Colon (tissue), 2 donors: ENCODE results near the gene TULP1.

Source experiments
- FAIRE-seq: peaks from 2 replicates; lab custom pipeline; 2012; peaks lifted over from hg19 to GRCh38; lab: Jason Lieb, UNC
- donor health status: control.
- donor health status: control.

The TULP1 gene

GRCh38 chr6:35465646-35466045 is 47.0 kb downstream of the TULP1 start:
- FAIRE-seq = no peak

- FAIRE-seq = no peak
Observed at GRCh38 chr6:35463292-35463691, 49.4 kb downstream of the TULP1 start.

DNA sequence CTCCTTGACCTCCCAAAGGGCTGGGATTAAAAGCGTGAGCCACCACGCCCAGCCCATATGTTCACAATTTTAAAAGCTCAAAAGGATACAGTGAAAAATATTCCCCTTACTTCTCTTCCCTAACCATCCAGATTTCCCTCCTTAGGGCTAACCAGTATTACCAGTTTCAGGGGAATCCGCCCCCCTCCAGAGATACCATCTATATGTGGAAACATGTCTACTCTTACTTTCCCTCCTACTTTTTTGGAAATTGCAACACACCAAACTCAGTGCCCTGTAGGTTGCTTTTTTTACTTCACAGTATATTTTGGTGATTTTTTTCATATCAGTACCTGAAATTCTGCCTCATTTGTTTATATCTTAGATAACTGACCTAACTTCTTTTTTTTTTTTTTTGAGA is 51.4 kb downstream of the TULP1 start:
- no peak for FAIRE-seq

GRCh38 chr6:35457907-35458306 is 54.8 kb downstream of the TULP1 start:
- no peak for FAIRE-seq

DNA sequence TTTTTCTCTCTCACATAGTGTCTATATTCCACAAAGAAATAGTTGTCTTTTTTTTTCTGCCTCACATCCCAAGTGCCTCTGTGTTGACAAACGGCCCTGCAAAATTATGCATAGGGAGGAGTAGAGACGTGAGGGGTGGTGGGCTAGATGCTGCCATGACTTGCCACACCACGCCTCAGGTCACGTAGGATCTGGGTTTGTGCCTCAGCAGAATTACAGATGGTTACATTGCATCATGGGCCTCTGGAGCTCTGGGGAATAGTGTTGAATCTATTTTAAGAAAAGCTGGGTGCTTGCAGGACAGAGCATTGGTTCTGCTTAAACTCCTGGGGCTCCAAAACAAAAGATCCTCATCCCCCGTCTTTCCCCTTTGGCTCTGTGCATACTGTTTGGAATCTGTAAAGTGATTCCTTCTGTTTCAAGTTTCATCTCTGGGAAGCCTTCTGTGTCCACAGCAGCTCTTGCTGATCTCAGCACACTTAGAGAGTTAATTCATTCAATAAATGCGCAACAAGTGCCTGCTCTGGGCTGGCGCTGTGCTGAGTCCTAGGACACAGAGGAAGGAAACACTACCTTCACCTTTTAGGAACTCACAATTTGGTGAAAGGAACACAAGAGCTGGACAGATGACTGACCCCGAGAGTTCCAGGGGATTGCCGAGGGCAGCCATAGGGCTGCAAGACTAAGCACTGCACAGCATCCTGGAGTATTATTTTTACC is 58.1 kb downstream of the TULP1 start:
- FAIRE-seq = no peak

DNA sequence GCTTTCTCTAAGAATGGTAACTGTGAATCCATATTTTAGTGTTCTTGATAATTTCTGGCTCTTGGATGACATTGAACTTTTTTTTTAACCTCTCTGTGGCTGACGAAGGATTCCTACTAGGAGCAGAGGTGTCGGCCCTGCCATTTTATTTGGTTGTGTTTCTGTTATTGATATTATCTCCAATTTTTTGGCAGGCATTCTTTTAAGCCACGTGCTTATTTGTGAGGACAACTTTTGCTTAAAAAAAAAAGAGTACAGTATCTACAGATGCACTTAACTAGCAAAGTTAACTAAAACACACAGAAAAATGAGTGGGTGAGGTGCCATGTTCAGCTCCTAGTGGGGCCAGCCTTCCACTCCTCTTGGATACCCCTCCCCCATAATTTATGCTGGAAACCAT is 59.5 kb downstream of the TULP1 start:
- FAIRE-seq = no peak

DNA sequence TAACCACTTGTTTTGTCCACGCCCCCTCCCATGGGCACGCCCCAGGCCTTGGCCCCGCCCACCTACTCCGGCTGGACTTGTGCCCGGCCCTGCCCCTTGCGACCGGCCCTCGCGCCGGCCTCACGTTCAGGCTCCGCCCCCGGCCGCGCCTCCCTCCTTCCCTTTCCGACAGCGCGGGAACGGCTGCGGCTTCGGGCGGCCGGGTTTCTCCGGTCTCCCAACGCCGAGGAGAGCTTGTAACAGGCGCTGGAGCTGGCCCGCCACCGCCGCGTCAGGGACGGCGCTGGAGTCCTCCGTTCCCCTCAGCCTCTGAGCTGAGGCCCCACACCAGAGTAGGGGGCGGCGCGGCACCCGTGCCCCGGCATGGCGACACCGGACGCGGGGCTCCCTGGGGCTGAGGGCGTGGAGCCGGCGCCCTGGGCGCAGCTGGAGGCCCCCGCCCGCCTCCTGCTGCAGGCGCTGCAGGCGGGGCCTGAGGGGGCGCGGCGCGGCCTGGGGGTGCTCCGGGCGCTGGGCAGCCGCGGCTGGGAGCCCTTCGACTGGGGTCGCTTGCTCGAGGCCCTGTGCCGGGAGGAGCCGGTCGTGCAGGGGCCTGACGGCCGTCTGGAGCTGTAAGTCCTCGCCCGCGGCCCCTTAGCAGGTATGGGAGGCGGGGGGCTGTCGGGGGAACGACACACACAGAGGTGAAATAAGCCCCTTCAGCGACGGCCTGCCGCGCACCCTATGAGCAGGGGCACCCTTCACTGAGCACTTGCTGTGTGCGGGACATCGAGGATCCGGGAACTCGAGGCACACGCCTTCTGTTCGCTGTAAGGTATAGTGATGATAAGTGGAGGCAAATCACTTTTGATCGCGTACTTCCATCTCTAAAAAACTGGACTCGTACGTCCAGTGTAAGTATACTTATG is 60.3 kb downstream of the TULP1 start, which contains the start of gene FANCE:
Gene FANCE, plus strand, starts transcription at position 156 of the 908 bp plus-strand sequence. Its CDS starts 208 bp downstream, at position 364.
- no peak for FAIRE-seq

DNA sequence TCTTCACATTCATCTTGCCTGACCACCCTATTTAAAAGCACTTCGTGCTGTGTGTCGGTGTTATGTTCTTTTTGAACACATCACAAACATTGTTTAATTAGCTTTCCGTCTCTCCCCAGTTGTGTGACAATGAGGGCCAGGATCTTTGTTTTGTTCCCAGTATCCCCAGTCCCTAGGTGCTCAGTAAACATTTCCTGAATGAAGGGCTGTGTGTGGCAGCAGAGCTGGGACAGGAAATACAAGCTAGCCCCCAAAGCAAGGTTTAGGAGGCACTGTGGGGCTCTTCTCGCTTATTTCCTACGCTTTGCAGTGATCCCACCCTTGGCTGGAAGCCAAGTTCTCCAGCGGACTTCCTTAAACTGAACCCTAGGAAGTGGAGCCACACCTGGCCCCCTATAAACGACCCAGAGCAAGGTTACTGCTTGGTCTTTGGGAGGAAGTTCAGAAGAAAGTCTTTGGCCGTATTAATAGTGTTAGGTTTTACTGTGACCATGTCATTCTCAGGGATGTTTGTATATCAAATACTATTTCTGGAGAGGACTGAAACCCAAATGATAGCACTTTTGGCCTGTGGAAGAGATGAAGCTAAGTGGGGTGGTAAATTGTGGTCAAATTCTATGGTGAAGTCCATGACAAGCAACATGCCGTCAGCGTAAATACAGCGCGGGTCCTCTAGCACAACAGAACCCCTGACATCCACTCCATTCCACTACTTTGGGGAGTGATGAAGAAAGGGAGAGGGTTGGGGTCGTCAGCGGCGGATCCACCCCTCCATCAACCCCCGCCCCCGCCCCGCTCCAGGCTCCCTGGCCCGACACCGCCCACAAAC is 61.1 kb downstream of the TULP1 start:
- no peak for FAIRE-seq

DNA sequence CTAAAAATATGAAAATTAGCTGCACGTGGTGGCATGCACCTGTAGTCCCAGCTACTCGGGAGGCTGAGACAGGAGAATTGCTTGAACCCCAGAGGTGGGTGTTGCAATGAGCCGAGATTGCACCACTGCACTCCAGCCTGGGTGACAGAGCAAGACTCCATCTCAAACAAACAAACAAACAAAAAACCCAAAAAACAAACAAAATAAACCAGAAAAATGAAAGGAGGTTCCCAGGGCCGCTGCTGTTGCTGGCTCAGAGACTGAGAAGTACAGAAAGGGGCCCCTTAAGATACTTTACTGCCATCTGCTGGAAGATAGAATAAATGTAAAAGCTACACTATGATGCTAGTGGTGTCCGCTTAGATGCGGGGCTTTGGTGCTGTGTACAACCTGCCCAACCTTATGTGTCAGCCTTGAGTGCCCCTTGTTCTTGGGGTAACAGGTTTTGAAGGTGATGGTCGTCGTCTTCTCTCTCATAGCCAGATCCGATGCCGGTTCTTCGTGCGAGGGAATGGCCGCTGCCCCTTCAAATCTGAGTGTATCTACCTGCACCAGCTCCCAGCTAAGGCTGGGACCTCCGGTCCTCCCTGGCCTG is 63.3 kb downstream of the TULP1 start:
- FAIRE-seq = no peak

GRCh38 chr6:35448191-35448590 is 64.5 kb downstream of the TULP1 start:
- no peak for FAIRE-seq
